HG02840 (cell line): ENCODE measurements around the gene KBTBD4.
"Not testable (repeated sequence)": the region's sequence is repeated elsewhere in the genome, so short reads cannot be mapped to it uniquely, and the experiment has no call there.

Source experiments
- ATAC-seq: cut with Tn5 transposase; IDR thresholded peaks from one replicate; pipeline ENCODE4 v1.9.1; 2021; ENCODE audit warnings: mild to moderate bottlenecking, moderate library complexity, moderate number of reproducible peaks; ENCODE audit not compliant: unreplicated experiment, low FRiP score

Gene KBTBD4

GRCh38 chr11:47564366-47564765 lies 14.4 kb downstream of the KBTBD4 start:
- ATAC-seq: not testable (repeated sequence)

- not testable (repeated sequence) for ATAC-seq
Measured at GRCh38 chr11:47562393-47562792, 16.4 kb downstream of the KBTBD4 start.

- no peak for ATAC-seq
Measured at GRCh38 chr11:47560426-47560825, 18.3 kb downstream of the KBTBD4 start.

DNA sequence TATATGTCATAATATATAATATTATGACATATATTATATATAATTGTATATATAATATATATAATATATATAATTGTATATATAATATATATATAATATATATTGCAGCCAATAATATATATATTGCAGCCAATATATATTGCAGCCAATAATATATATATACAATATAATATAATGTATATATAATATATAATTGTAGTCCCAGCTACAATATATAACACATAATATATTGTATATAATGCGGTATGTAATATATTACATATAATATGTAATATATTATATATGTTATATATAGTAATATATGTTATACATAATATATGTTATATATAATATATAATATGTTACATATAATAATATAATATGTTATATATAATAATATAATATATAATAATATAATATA lies 20.1 kb downstream of the KBTBD4 start:
- no peak for ATAC-seq

- not testable (repeated sequence) for ATAC-seq
Measured at GRCh38 chr11:47557004-47557403, 21.8 kb downstream of the KBTBD4 start.

GRCh38 chr11:47553406-47553743 lies 25.4 kb downstream of the KBTBD4 start:
- peak; percentile 27 for ATAC-seq

- peak; percentile 90 for ATAC-seq
Measured at GRCh38 chr11:47552566-47553405, 26.0 kb downstream of the KBTBD4 start, which contains the start of gene CELF1. Gene CELF1 (minus strand): TSS chr11:47553132. CDS start chr11:47499523, 53,609 bp downstream.

GRCh38 chr11:47552056-47552565 lies 26.7 kb downstream of the KBTBD4 start:
- ATAC-seq: peak; percentile 2

DNA sequence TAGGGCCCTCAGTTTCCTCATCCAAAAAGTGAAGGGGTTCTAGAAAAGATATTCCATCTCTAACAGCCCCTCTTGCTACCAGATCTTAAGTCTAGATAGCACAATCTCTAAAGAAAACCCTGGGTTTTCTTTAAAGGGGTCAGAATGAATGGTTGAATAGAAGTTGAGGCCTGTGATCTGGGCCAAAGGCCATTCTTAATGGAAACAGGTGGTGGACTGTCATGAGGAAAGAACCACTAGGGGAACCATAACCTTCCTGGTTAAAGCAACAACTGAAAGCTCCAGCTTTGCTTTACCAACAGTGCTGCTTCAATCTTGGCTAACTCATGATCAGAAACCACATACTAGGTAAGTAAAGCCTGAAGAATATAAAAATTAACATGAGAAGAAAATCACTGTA lies 27.7 kb downstream of the KBTBD4 start:
- no peak for ATAC-seq

GRCh38 chr11:47550288-47551047 lies 28.3 kb downstream of the KBTBD4 start:
- no peak for ATAC-seq

DNA sequence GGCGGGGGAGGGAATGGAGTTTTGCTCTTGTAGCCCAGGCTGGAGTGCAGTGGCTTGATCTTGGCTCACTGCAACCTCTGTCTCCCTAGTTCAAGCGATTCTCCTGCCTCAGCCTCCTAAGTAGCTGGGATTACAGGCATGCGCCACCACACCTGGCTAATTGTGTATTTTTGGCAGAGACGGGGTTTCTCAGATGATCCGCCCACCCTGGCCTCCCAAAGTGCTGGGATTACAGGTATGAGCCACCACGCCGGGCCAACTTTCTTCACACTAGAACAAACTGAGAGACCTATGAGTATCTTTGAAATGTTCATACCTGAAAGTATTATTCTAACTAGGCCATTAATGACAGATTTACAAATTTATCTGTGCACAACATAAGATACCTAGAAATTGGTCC lies 32.5 kb downstream of the KBTBD4 start:
- not testable (repeated sequence) for ATAC-seq

DNA sequence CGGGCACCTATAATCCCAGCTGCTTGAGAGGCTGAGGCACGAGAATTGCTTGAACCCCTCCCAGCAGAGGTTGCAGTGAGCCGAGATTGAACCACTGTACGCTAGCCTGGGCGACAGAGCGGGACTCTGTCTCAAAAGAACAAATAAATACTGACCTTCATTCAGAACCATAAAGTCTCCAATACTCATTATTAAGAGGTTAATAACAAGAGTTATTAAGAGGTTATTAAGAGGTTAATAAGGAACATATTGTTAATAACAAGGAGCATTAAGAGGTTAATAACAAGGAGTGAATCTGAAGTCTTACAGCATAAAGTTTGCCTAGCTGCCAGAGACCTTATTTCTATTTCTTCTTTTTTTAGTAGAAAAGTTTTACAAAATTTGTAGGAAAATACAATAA lies 33.5 kb downstream of the KBTBD4 start:
- ATAC-seq: no peak

DNA sequence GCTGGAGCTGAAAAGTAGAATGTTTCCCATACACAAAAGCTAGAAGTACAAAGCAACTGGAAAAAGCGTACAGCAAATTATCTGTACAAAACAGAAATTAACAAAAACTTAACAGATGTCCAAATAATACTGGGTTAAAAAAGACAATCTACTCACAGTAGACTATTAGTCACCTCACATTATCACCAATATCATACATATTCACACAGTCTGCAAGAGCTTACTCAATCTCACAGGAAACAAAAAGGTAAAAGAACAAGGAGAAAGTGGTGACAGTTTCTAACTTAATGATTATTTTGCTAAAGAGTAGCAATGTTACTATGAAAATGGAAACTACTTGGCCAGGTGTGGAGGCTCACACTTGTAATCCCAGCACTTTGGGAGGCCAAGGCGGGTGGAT lies 37.7 kb downstream of the KBTBD4 start:
- ATAC-seq: no peak

- ATAC-seq: no peak
Measured at GRCh38 chr11:47539681-47540039, 39.1 kb downstream of the KBTBD4 start.

DNA sequence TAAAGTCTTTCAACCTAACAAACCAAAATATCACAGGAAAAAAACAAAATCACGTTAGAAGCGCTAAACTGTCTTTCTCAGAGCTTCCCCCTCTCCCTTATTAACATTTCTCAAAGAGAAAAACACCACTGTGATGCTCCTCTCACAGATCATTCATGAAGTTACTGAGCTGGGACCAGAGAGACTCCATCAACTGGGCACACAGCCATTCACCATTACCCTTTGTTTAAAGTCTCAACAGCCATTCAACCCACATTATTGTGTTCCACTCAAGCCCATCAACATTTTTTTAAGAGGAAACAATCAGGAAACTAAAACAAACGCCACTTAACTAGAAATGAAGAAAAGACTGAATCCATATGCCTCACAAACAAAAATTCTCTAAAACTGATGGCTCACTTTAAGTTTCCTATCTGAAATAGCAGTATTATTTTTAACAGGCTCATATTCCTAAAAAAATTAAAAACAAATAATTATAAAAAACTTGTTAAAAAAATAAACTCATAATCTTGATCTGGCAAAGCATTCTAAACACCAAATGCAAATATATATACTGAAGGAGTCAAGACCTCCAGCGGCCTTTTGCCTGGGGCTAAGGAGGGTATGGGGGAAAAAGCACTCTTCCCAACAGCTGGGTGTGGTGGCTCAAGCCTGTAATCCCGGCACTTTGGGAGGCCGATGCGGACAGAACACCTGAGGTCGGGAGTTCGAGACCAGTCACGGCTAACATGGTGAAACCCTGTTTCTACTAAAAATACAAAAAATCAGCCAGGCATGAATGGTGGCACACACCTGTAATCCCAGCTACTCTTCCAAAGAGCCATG lies 39.8 kb downstream of the KBTBD4 start:
- ATAC-seq: no peak

GRCh38 chr11:47536915-47537314 lies 41.9 kb downstream of the KBTBD4 start:
- ATAC-seq: no peak

DNA sequence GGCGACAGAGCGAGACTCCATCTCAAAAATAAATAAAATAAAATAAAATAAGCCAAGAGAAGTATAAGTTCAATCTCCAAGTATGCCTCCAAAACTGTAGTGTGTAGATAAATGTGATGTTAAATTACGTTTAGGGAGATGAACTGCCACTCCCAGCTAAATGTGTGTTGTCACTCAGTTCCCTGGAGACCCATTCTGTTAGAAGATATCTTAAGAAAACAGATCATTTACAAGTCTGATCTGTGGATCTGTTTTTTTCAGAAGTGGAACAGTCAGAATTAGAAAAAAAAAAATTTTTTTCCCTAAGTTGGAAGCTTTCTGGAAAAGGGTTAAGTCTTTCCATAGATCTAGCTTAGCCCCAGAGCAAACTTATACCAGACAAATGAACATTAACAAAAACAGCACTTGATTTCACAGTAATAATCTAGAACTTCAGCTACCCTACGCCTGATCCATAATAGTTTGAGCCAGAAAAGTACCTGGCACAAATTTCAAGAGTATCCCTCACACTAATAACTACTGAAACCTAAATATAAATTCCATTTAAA lies 44.0 kb downstream of the KBTBD4 start:
- no peak for ATAC-seq

- ATAC-seq: no peak
Measured at GRCh38 chr11:47533690-47534151, 45.0 kb downstream of the KBTBD4 start.

DNA sequence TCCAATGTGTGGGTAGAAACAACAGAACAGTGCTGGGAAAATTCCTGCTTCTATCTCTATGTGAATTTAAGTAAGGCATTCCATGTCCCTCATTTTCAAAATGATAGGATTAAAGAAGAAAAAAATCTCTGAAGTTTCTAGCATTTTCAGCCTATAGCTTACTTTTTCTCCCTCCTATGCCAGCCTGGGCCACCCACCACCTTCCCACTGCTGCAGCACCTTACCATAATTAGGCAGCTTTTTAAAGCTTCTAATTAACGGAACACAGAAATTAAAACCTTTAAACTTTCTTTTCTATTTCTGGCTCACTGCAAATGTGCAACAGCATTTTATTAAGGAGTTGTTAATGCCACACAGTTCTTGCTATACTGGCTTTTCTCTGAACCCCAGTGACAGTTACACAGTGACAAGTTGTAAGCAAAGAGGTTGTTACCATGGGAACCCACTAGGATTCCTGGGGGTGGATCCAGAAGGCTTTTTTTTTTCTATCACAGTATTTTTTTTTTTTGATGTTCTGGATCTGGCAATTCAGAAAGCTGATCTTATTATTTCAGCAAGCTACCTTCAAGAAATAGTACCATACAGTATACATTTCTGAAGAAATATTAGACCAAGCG lies 46.1 kb downstream of the KBTBD4 start:
- ATAC-seq: no peak

GRCh38 chr11:47531666-47532065 lies 47.1 kb downstream of the KBTBD4 start:
- no peak for ATAC-seq
